Activated naive CD8-positive, alpha-beta T cell treated with anti-CD3 and anti-CD28 coated beads for 36 hours (primary cell): ENCODE measurements around the gene LETM1. TPM values are rescaled to one million over a fixed set of nuclear protein-coding genes. Genes with fewer than 3 reads are reported as not detected.

Experiments used
- DNase-seq: peaks from one replicate; pipeline ENCODE4 v3.0.0; 2021
- H3K27ac Mint-ChIP-seq: one replicate; pipeline ENCODE4 v1.8.0; 2022; ENCODE audit warnings: mild to moderate bottlenecking, moderate library complexity, mixed read lengths
- H3K27me3 Mint-ChIP-seq: one replicate; pipeline ENCODE4 v1.8.0; 2022; ENCODE audit warnings: mild to moderate bottlenecking, mixed read lengths
- H3K36me3 Mint-ChIP-seq: one replicate; pipeline ENCODE4 v1.8.0; 2021; ENCODE audit warnings: mild to moderate bottlenecking, mixed read lengths
- H3K4me1 Mint-ChIP-seq: one replicate; pipeline ENCODE4 v1.8.0; 2021; ENCODE audit warnings: mixed read lengths
- H3K4me3 Mint-ChIP-seq: one replicate; pipeline ENCODE4 v1.8.0; 2022; ENCODE audit warnings: mild to moderate bottlenecking, moderate library complexity, mixed read lengths
- H3K9me3 Mint-ChIP-seq: one replicate; pipeline ENCODE4 v1.8.0; 2022; ENCODE audit warnings: mixed read lengths
- total RNA-seq, 2 experiments: library from RNA; stranded (reverse); gene quantifications; one replicate each; pipeline ENCODE4 v1.2.3, GENCODE V29; 2021

LETM1 gene
- total RNA-seq, 2 experiments from 2014 or later, result 76.6 to 77.3 TPM

GRCh38 chr4:1768367-1769034, 87.5 kb downstream of the LETM1 start:
- no peaks in the 10 kb centered on the region for H3K9me3 Mint-ChIP-seq
- peaks cover 27% of the 10 kb centered on the region for H3K27me3 Mint-ChIP-seq
- peak overlapping the region; percentile 26 for H3K4me3 Mint-ChIP-seq
- DNase-seq, result no peak
- peaks cover 2% of the 10 kb centered on the region for H3K4me1 Mint-ChIP-seq
- H3K27ac Mint-ChIP-seq, result no peak overlapping the region
- no peaks in the 10 kb centered on the region for H3K36me3 Mint-ChIP-seq

DNA sequence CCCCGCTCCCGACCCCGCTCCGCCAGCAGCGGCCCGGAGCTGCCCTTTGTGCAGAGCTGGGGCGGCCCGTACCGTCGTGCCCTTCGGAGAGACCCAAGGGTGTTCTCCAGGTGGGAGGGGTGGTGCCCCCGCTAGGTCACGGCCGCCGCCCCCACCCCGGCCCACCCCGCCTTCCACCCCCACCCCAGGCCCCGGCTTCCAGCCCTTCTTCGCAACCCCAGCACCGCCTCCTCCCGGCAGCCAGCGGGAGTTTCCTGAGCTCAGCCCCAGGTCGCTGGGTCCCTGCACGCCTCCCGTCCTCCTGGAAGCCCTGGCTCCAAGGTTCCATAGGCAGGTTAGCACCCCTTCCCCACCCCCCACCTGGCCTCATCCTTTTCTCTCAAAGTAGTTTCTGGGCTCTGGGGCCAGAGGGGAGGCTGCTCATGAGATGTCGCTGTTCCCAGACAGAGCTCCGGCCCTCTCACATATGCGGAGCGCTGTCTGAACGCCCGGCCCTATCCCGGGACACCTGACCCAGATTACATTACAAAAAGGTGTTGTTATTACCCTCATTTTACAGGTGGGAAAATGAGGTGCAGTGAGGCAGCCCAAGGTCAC, 88.1 kb downstream of the LETM1 start:
- H3K9me3 Mint-ChIP-seq, result no peaks in the 10 kb centered on the region
- no peaks in the 10 kb centered on the region for H3K36me3 Mint-ChIP-seq
- DNase-seq, result no peak
- no peak overlapping the region for H3K27ac Mint-ChIP-seq
- H3K4me1 Mint-ChIP-seq, result peaks cover 2% of the 10 kb centered on the region
- peak overlapping the region; percentile 25 for H3K4me3 Mint-ChIP-seq
- peaks cover 27% of the 10 kb centered on the region for H3K27me3 Mint-ChIP-seq

DNA sequence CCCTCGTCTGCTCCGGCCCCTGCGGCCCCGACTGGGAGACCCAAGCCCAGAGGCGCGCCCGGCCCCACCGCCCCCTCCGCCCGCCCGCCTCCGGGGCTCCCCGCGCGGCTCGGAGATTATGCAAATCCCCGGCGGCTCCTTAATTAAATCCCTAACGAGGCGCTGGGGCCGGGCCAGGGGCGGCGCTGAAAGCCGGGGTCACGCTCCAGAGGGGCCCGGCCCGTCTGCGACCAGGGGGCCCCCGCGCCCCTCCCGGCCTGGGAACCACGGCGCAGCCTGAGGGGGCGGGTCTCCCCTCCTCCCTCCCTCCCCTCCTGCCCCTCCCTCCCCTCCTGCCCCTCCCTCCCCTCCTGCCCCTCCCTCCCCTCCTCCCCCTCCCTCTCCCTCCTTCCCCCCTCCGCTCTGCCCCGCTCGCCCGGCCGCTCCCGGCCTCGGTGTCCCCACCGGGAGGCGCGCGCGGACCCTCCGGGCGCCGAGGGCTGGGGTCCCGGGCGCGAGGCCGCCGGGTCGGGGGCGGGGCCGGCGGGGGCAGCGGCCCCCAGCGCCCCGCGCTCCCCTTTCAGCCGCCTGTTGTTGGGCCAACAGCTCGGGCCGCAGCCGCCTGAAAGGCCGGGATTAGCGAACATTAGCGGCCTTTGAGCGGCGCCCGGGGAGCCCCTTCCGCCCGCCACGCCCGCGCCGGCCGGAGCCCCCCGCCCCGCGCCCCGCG, 88.7 kb downstream of the LETM1 start:
- Mint-ChIP-seq H3K27ac (no peak overlapping the region), H3K36me3 (no peaks in the 10 kb centered on the region), H3K9me3 (no peaks in the 10 kb centered on the region), H3K4me1 (peaks cover 2% of the 10 kb centered on the region), H3K4me3 (no peak overlapping the region), H3K27me3 (peaks cover 30% of the 10 kb centered on the region)
- DNase-seq, result no peak

DNA sequence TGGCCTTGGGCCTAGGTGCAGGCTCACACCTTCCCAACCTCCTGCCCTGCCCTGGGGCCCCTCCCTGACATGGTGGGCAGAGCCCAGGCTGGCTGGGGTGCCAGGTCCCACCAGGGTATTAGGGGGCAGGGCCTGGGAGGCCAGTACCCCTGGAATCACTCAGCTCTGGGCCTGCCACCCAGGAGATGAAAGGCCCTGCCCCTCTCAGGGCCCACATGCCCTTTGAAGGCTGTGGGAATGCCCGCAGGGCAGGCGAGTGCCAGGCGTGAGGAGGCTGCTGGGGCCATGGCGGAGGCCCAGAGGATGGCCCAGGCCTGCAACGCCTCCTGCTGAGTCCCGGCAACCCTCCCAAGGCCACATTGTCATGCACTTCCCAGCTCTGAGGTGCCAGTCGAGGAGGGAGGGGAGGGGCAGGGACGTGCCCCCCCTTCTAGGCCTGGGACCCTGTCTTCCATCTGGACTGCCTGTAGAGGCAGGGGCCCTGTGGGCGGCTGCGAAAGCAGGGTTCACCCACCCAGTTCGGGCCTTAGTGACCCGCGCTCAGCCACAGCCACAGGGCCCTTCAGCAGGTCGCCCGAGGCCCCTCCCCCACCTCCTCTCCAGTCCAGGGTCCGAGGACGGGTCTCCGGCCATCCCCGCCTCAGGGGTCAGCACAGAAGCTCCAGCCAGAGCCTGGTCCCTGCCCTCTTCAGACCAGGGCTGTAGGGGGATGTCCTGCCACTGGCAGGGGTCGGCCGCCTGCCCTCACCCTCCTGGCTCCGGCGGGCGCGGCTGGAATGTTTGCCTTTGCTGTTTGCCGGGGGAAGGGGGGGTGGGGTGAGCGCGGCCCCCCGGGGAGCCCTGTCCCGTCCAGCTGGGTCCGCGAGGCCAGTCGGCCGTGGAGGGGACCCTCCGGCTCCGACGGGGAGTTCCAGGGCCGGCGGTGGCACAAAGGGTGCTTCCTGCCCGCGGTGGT, 89.6 kb downstream of the LETM1 start:
- Mint-ChIP-seq H3K4me3 (no peak overlapping the region), H3K4me1 (no peaks in the 10 kb centered on the region), H3K27me3 (peaks cover 32% of the 10 kb centered on the region), H3K36me3 (no peaks in the 10 kb centered on the region), H3K27ac (no peak overlapping the region), H3K9me3 (no peaks in the 10 kb centered on the region)
- no peak for DNase-seq

DNA sequence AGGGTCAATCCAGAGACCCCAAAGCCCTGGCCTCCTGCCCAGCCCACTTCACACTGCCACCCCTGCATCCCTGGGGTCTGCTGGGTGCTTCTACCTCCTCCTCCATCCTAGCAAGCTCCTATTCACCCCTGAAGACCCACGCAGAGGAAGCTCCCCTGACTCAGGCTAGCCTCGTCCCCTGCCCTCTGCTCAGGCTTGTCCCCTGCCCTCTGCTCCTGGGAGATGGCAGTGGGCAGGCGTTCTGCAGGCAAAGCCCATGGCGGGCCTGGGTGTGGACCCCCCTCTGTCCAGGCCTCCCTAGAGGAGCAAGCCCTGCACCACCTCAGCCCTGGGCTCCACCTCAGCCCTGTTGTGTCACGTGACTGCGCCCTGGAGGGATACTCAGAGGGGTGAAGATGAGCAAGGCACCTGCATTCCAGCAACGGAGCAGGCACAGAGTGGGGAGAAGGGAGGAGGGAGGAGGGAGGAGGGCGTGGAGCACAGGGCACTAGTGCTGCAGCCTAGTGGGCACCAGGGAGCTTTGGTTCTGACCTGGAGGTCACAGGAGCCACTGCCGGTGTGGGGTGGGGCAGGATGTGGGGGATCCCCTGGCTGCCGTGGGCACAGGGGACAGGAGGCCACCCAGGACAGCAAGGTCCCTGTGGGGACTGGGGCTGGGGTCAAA, 90.4 kb downstream of the LETM1 start:
- Mint-ChIP-seq H3K4me1 (no peaks in the 10 kb centered on the region), H3K9me3 (no peaks in the 10 kb centered on the region), H3K27me3 (peaks cover 32% of the 10 kb centered on the region), H3K27ac (no peak overlapping the region), H3K36me3 (no peaks in the 10 kb centered on the region), H3K4me3 (no peak overlapping the region)
- no peak for DNase-seq

GRCh38 chr4:1764670-1765069, 91.3 kb downstream of the LETM1 start:
- H3K36me3 Mint-ChIP-seq, result no peaks in the 10 kb centered on the region
- no peak for DNase-seq
- peaks cover 32% of the 10 kb centered on the region for H3K27me3 Mint-ChIP-seq
- peaks cover 4% of the 10 kb centered on the region for H3K4me1 Mint-ChIP-seq
- no peaks in the 10 kb centered on the region for H3K9me3 Mint-ChIP-seq
- H3K27ac Mint-ChIP-seq, result no peak overlapping the region
- H3K4me3 Mint-ChIP-seq, result no peak overlapping the region

DNA sequence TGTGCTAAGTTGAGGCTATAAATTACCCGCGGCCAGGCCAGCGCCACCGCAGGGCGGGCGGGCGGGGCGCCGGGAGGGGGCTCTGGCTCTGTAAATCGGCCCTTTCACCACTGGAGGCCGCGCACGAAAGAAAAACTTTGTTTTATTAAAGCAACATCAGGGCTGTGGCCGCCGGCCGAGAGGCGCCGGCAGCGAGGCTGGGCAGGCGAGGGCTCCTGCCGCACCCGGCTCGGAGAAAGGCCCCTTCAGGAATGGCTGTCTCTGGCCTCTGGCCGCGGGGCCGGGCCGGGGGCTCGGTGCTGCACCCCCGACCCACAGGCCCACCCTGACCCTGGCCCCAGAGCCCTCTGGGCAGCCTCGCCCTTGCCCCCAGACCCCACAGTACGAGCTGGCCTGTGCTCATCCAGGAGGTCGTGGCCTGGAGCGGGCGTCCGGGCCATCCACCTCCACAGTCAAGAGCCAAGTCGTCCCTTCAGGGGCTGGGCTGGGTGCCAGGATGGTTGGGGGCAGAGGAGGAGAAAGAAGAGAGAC, 92.3 kb downstream of the LETM1 start:
- H3K27me3 Mint-ChIP-seq, result peaks cover 31% of the 10 kb centered on the region
- H3K4me1 Mint-ChIP-seq, result peaks cover 4% of the 10 kb centered on the region
- H3K4me3 Mint-ChIP-seq, result no peak overlapping the region
- DNase-seq, result no peak
- H3K36me3 Mint-ChIP-seq, result no peaks in the 10 kb centered on the region
- no peak overlapping the region for H3K27ac Mint-ChIP-seq
- no peaks in the 10 kb centered on the region for H3K9me3 Mint-ChIP-seq

DNA sequence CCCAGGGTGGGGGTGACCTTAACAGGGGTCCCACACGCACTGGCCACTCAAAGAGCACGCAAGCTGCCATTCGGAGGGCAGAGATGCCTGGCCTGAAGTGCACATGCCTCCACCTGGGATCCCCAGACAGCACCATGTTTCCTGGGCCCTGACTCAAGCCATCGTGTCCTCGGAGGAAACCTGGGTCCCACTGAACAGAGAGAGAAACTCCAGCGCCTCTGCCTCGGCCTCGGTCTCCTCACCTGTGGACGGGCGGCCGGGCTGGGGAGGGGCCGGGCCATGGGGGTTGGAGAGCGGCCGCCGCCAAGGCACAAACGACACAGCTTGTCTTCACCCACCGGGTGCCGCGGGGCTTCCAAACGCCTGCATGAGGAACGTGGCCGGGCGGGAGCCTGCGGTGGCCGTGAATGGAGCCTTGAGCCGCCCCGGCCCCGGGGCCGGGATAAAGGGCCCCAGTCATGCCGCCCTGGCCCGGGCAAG, 92.8 kb downstream of the LETM1 start:
- Mint-ChIP-seq H3K27me3 (peaks cover 26% of the 10 kb centered on the region), H3K4me3 (no peak overlapping the region), H3K27ac (no peak overlapping the region), H3K36me3 (no peaks in the 10 kb centered on the region), H3K9me3 (no peaks in the 10 kb centered on the region), H3K4me1 (peaks cover 4% of the 10 kb centered on the region)
- DNase-seq, result no peak

DNA sequence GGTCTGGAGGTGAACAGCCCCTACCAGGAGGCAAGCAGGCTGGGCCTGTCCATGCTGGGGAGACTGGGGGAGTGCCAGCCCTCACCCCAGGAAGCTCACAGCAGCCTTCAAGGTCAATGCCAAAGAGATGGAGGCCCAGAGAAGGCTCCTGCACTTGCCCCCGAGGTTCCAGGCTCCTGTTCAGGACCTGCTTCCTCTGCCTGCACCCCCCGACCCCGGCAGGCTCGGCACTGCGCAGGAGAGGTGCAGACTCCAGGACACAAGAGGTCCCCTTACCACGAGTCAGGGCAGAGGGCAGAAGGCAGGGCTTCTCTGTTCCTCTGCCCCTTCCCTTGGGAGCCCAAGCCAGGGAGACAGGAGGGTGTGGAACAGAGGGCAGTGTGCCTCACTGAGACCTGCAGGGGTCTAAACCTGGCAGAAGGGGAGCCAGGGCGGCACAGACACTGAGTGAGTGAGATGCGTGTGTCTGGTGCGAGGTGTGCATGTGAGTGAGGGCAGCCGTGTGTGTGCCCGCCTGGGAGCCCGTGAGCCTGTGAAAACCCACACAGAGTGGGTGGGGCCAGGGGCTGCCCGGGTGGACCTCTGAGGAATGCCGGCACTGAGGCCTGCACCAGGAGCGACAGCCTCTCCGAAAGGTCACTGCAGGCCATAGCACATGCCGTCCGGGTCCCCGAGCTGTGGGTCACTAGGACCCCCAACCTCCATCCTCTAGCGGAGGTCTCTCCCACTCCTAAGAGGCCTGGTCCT, 93.5 kb downstream of the LETM1 start:
- Mint-ChIP-seq H3K27ac (no peak overlapping the region), H3K36me3 (no peaks in the 10 kb centered on the region), H3K4me1 (peaks cover 4% of the 10 kb centered on the region), H3K9me3 (no peaks in the 10 kb centered on the region), H3K4me3 (no peak overlapping the region), H3K27me3 (peaks cover 22% of the 10 kb centered on the region)
- DNase-seq, result no peak

Other genes with a start within 250 kb of the LETM1 start
- 1 to 10 TPM in 1 of 2 experiments, under 1 TPM in 1; 0.82 to 1.3 TPM for gene FAM53A, start 171.8 kb downstream of the LETM1 start, total RNA-seq
- 100 to 1,000 TPM; 183 to 184 TPM for gene SLBP, start 143.8 kb downstream of the LETM1 start, total RNA-seq
- 10 to 100 TPM; 20.5 to 20.8 TPM for gene TMEM129, start 134.8 kb downstream of the LETM1 start, total RNA-seq
- gene TACC3, start 134.6 kb downstream of the LETM1 start, total RNA-seq, result 100 to 1,000 TPM; 189 to 190 TPM
- not detected for gene FGFR3, start 62.9 kb downstream of the LETM1 start, total RNA-seq
- gene NSD2, start 15.2 kb upstream of the LETM1 start, total RNA-seq, result 100 to 1,000 TPM; 181 to 184 TPM
- gene NELFA, start 152.8 kb upstream of the LETM1 start, total RNA-seq, result 10 to 100 TPM; 44.8 to 46.2 TPM
- under 1 TPM; 0.56 to 0.60 TPM for gene NAT8L, start 203.2 kb upstream of the LETM1 start, total RNA-seq